Stimulated activated CD4-positive, alpha-beta T cell treated with anti-CD3 and anti-CD28 coated beads, TNF-alpha, amount 100 ng/mL, for 1 hour (primary cell): ENCODE measurements around the gene PRKCA.
"Not testable (repeated sequence)": the region's sequence is repeated elsewhere in the genome, so short reads cannot be mapped to it uniquely, and the experiment has no call there.

Source experiments
- DNase-seq, 3 donors: peaks; one replicate each; pipeline ENCODE4 v3.0.0-alpha.2; 2020; ENCODE audit warnings: low read depth in 3 of 3, low spot score in 1 of 3

The PRKCA gene

GRCh38 chr17:66459811-66460270, 157.4 kb downstream of the PRKCA start:
- no peak for DNase-seq

GRCh38 chr17:66460558-66460957, 158.1 kb downstream of the PRKCA start:
- DNase-seq: no peak

- DNase-seq: no peak
Measured at GRCh38 chr17:66461343-66461995, 159.1 kb downstream of the PRKCA start.

GRCh38 chr17:66462010-66462409, 159.6 kb downstream of the PRKCA start:
- DNase-seq: no peak

GRCh38 chr17:66464921-66465320, 162.5 kb downstream of the PRKCA start:
- no peak for DNase-seq

- DNase-seq: no peak
Measured at GRCh38 chr17:66465701-66466100, 163.3 kb downstream of the PRKCA start.

- no peak for DNase-seq
Measured at GRCh38 chr17:66466106-66466820, 163.8 kb downstream of the PRKCA start.

GRCh38 chr17:66466840-66467367, 164.5 kb downstream of the PRKCA start:
- DNase-seq: no peak

- no peak for DNase-seq
Measured at GRCh38 chr17:66467766-66468165, 165.4 kb downstream of the PRKCA start.

- DNase-seq: no peak
Measured at GRCh38 chr17:66468241-66469087, 166.1 kb downstream of the PRKCA start.

- no peak for DNase-seq
Measured at GRCh38 chr17:66469088-66469442, 166.7 kb downstream of the PRKCA start.

GRCh38 chr17:66469461-66469860, 167.0 kb downstream of the PRKCA start:
- DNase-seq: no peak

GRCh38 chr17:66469890-66470289, 167.5 kb downstream of the PRKCA start:
- no peak for DNase-seq

- no peak for DNase-seq
Measured at GRCh38 chr17:66472123-66472522, 169.7 kb downstream of the PRKCA start.

GRCh38 chr17:66474258-66474657, 171.8 kb downstream of the PRKCA start:
- no peak for DNase-seq

GRCh38 chr17:66474806-66475497, 172.5 kb downstream of the PRKCA start:
- DNase-seq: no peak

- no peak for DNase-seq
Measured at GRCh38 chr17:66476014-66476413, 173.6 kb downstream of the PRKCA start.

GRCh38 chr17:66477615-66478283, 175.3 kb downstream of the PRKCA start:
- no peak for DNase-seq

- not testable (repeated sequence) for DNase-seq
Measured at GRCh38 chr17:66479230-66479889, 176.9 kb downstream of the PRKCA start.

- no peak for DNase-seq
Measured at GRCh38 chr17:66480243-66480642, 177.8 kb downstream of the PRKCA start.
